GM19452 (cell line): ENCODE measurements around the gene SEC63.
"Not testable (repeated sequence)": the region's sequence is repeated elsewhere in the genome, so short reads cannot be mapped to it uniquely, and the experiment has no call there.

ENCODE experiments used
- ATAC-seq: cut with Tn5 transposase; IDR thresholded peaks from one replicate; pipeline ENCODE4 v1.9.1; 2021; ENCODE audit not compliant: unreplicated experiment

Gene SEC63

DNA sequence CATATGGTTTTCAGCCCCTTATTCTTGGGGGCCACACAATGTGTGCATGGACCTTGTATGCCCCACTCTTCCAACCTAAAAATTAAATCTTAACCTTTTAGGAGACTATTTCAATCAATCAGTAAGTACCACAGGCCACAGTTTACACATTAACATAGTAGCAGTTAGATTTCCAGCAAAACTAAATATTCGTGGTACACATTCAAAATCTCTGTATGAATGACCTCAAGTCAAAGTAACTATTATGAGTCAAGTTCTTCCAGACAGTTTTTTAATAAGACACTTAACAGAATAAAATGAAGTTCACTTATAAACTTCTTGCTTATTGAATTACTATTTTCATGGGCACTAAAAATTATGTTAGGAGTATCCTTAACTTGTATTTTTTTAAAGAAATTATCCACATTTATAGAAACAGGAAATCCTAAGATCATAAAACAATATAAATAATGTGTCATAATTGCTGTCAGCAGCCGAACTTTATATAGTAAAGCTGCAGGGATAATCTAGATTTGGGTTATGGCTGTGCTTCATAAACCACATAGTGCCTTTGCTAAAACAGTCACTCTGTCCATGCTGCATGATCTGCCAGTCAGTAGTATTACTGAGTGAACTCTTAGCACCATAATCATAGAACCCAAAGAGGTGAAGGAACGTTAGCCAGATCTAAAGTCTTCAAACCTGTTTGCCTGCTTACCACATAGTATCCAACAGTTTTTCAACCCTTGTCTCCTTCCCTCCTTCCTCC lies 21.7 kb downstream of the SEC63 start:
- ATAC-seq = no peak

DNA sequence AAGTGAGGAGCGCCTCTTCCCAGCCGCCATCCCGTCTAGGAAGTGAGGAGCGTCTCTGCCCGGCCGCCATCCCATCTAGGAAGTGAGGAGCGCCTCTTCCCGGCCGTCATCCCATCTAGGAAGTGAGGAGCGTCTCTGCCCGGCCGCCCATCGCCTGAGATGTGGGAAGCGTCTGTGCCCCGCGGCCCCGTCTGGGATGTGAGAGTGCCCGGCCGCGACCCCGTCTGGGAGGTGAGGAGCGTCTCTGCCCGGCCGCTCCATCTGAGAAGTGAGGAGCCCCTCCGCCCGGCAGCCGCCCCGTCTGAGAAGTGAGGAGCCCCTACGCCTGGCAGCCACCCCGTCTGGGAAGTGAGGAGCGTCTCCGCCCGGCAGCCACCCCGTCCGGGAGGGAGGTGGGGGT lies 23.8 kb downstream of the SEC63 start:
- ATAC-seq = not testable (repeated sequence)

DNA sequence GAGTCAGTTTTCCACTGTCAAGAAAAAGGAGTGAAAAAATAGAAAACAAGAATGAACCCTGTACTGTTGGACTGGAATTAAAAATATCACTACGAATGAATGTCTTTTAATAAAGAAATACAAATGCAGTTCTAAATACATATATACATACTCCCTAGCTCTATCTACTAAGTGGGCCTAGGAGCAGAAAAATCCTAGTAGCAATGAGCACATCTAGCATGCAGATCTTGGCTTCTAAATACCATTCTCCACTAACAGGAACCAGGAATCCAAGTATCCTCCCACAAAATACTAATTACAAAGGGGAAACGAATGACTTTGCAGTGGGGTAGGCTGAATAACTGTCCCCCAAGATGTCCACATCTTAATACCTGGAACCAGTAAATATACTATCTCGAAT lies 25.4 kb downstream of the SEC63 start:
- no peak for ATAC-seq

DNA sequence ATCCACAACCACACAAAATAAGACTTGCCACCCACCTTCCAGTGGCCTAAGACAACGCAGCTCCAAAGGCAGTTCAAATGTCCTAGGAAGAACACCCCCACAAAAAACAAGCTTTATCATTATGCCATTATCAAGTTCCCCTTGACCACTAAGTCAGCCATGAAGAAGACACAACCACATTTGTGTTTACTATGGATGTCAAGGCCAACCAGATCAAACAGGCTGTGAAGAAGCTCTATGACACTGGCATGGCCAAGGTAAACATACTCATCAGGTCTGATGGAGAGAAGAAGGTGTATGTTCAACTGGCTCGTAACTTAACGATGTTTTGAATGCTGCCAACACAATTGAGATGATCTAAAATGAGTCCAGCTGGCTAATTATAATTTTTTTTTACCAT lies 26.1 kb downstream of the SEC63 start:
- ATAC-seq = no peak

DNA sequence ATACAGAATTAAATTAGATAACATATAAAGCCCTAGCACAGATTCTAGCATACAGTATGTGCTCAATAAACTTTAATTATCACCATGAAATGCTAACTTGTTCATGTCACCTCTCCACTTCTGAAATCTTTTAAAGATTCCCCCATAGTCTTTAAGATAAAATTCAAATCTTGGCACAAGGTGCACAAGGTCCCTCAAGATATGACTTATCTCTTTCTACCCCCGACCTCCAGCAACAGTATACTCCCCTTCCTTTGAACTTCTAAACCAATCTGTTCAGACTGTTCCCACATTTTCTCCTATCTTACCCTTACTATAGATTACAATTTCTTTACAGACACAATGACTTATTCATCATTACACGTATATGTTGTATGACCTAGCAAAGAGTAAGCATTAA lies 29.0 kb downstream of the SEC63 start:
- no peak for ATAC-seq

DNA sequence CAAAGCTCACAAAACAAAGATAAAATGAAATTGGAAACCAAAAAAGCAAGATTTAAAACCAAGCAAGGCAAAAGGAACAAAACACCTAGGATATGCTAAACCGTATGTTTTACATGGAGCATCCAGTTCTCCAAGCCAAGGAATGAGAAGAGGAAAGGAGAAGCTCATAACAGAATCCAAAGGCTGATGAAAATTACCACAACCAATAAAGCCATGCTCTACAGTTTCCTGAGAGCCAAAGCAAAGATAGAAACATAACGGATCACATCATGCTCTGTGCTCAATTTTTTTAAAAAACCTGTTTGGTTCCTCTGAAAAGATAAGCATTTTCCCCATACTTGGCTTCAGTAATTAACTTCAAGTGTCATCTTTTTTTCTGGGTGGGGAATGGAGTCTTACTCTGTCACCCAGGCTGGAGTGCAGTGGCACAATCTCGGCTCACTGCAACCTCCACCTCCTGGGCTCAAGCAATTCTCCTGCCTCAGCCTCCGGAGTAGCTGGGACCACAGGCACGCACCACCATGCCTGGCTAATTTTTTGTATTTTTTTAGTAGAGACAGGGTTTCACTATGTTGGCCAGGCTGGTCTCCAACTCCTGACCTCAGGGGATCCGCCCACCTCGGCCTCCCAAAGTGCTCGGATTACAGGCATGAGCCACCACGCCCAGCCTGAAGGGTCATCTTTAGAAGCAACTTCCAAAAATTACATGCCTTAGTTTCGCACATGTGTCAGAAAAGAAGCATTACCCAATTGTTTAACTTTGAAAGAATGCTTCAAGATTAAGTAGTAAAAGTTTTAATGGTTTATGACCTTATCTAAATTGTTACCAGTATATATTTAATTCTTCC lies 31.1 kb downstream of the SEC63 start:
- ATAC-seq = not testable (repeated sequence)

DNA sequence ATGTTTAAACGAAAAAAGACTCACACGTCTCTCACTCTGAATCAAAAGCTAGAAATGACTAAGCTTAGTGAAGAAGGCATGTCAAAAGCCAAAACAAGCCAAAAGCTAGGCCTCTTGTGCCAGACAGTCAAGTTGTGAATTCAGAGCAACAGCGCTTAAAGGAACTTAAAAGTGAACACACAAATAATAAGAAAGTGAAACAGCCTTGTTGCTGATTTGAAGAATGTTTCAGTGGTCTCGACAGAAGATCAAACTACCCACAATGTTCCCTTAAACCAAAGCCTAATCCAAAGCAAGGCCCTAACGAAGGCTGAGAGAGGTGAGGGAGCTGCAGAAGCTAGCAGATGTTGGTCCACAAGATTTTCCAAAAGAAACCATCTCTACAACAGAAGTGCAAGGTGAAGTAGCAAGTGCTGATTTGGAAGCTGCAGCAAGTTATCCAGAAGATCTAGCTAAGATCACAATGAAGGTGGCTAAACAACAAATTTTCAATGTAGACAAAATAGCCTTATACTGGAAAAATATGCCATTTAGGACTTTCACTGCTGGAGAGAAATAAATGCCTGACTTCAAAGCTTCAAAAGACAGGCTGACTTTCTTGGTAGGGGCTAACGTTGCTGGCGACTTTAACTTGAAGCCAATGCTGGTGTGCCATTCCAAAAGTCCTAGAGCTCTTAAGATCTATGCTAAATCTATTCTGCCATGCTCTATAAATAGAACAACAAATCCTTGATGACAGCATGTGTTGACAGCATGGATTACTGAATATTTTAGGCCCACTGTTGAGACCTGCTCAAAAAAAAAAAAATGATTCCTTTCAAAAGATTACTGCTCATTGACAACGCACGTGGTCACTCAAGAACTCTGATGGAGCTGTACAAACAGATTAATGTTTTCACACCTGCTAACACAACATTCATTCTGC lies 40.3 kb downstream of the SEC63 start:
- ATAC-seq = no peak

DNA sequence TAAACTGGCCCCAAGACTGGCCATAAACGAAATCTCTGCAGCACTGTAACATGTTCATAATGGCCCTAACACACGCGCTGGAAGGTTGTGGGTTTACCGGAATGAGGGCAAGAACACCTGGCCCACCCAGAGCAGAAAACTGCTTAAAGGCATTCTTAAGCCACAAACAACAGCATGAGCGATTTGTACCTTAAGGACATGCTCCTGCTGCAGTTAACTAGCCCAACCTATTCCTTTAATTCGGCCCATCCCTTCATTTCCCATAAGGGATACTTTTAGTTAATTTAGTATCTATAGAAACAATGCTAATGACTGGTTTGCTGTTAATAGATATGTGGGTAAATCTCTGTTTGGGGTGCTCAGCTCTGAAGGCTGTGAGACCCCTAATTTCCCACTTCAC lies 41.0 kb downstream of the SEC63 start:
- not testable (repeated sequence) for ATAC-seq

DNA sequence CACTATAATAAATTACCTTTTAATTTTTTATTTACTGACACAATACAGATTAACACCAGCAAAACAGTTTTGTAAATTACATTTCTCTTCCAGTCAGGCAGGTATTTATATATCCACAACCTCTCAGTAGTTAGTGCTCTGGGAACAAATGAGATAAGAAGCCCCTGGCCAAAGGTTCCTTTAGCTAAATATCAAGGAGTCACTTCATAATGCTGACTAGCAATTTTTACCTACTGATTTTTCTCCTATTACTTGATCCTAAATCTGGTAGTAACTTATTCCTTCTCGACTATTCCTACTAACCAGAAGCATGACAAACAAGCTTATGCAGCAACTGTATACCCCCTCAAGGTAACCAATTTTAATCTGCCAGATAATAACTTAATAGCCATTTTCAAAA lies 46.3 kb downstream of the SEC63 start:
- ATAC-seq = no peak

DNA sequence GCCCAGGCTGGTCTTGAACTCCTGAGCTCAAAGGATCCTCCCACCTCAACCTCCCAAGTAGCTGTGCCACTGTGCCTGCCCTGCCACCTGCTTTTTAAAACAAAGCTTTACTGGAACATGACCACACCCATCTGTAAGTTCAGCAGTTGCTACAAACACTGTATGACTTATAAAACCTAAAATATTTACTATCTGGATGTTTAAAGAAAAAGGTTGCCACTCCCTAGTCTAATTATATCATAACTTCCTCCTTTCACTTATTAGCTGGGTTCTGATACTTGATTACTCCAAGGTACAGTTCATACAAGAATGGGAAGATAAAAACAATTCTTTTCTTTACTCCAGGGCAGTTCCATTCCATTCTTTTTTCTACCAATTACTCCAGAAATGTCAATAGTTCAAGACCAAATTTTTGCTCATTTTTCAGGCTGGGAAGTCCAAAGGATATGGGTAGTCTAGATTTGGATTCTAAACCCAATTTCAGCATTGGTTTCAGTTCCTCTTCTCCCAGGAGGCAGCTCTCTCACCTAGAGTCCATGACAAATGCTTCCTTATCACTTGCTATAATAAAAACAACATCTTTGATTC lies 63.1 kb downstream of the SEC63 start:
- no peak for ATAC-seq

DNA sequence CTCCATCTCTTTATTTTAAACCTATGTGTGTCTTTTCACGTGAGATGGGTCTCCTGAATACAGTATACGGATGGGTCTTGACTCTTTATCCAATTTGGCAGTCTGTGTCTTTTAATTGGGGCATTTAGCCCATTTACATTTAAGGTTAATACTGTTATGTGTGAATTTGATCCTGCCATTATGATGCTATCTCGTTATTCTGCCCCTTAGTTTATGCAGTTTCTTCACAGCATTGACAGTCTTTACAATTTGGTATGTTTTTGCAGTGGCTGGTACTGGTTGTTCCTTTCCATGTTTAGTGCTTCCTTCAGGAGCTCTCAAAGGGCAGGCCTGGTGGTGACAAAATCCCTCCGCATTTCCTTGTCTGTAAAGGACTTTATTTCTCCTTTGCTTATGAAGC lies 67.6 kb downstream of the SEC63 start:
- ATAC-seq = not testable (repeated sequence)

DNA sequence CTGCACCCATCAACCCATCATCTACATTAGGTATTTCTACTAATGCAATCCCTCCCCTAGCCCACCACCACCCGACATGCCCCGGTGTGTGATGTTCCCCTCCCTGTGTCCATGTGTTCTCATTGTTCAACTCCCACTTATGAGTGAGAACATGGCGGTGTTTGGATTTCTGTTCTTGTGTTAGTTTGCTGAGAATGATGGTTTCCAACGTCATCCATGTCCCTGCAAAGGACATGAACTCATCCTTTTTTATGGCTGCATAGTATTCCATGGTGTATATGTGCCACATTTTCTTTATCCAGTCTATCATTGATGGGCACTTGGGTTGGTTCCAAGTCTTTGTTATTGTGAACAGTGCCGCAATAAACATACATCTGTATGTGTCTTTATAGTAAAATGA lies 72.1 kb downstream of the SEC63 start:
- ATAC-seq = not testable (repeated sequence)

DNA sequence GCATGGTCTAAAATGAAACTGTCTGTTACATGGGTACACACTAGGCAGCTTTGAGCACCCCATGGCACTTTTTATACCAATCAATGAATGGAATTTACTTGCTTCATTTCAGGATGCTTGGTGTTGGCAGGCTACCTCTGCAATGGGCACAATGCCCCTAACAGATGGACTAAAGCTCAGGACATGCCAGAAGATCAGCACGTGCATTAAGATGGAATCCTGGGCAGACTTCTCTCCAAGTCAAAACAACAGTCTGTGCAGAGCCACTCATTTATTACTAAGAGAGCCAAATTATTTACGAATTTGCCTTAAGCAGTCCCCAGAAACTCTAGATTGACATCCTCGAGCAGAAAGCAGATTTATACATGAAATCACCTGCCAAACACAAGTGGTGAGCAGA lies 78.1 kb downstream of the SEC63 start:
- ATAC-seq = no peak

DNA sequence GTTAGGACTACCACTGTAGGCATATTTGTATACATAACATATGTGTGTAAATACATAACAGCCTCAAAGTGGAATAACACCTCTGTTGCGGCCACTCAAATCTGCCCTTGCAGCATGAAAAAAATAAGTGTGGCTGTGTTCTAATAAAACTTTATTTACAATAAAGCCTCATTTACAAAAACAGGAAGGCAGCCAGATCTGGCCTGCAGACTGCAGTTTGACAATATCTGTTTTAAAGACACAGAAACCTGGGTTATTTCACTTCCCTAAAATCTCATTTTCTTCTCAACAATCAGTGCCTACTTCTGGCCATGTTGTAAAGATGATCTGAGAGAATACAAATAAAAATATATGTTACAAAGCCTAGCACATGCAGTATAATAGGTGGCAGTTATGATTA lies 80.0 kb downstream of the SEC63 start:
- no peak for ATAC-seq

DNA sequence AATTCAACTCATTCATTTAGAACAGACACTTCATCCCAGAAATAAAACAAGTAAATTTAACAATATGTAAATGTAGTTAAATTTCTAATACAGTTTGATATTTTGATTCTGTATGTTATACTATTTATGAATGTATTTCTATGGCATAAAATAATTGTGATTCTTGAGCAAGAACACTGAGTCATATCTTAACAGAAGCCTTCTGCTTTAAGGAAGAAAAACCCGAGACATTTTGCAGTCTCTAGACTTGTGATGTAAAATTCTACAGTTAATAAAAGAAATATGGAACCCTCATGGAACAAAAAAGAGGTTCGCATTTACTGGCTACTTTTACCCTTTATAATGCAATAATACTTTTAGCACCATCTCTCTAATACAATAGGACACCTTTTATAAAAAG lies 86.0 kb downstream of the SEC63 start:
- no peak for ATAC-seq

DNA sequence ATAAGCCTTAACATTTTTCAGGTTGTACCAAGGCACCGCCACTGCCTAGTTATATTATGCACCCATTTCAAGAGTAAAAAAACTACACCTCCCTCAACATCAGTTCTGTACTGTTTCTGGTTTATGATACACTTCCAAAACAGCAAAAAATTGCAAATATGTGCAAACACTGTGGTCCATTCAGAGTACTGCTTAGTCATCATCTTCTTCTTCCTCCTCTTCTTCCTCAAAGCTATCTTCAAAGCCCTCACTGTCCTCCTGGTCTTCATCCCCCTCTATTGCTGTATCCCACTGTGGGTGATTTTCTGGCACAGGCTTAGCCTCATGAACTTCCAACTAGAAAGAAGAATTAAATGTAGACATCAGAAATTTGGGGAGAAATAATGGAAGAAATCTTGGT lies 86.5 kb downstream of the SEC63 start:
- not testable (repeated sequence) for ATAC-seq

DNA sequence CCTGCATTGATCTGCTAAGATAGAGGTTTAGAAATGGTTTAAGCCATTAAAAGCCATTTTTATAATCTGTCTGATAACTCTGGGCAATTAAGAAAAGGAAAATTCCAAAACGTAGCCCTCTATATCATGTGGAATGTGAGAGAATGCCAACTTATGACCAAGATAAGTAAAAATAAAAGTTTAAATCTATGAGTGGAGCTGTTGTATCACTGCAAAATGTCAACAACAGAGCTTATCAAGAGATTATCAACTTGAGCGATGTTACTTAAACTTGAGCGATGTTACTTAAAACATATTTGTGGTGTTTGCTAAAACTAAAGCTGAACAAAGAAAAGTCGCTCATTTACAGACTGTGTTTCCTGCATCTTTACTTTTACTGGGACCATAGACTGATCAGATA lies 87.0 kb downstream of the SEC63 start:
- no peak for ATAC-seq

DNA sequence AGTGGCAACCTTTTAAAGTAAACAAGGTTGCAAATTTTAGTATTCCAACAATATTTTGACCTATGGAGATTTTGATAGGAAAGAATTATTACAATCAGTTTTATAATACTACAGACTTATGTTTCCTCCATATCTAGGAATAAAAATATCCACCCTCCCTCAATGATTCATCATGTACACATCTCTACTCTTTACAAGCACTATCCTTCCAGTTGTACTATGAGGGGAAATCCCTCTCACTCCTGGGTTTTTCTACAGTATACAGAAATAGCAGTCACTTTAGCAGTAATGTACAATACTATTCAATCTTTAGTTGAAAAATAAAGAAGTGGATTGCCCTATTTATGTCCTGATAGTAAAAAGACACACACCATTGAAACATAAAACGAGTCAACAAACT lies 87.6 kb downstream of the SEC63 start:
- no peak for ATAC-seq

DNA sequence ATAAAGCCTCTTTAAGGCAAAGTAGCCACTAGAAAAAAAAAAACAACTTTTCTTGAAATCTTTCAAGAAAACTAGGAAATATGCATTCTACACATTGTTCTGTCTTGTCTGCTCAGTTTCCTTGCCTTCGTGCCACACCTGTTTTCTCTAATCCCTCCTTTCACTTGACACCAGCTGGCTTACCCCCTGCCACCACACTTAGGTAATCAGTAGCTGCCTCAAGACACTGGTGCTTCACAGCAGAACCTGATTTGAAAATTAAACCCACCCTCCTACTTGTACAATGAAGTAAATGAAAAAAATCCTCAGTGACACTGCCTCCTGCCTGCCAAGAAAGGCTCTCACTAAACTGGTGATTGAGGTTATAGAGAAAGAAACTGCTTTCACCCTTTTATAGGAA lies 88.1 kb downstream of the SEC63 start:
- ATAC-seq = no peak

DNA sequence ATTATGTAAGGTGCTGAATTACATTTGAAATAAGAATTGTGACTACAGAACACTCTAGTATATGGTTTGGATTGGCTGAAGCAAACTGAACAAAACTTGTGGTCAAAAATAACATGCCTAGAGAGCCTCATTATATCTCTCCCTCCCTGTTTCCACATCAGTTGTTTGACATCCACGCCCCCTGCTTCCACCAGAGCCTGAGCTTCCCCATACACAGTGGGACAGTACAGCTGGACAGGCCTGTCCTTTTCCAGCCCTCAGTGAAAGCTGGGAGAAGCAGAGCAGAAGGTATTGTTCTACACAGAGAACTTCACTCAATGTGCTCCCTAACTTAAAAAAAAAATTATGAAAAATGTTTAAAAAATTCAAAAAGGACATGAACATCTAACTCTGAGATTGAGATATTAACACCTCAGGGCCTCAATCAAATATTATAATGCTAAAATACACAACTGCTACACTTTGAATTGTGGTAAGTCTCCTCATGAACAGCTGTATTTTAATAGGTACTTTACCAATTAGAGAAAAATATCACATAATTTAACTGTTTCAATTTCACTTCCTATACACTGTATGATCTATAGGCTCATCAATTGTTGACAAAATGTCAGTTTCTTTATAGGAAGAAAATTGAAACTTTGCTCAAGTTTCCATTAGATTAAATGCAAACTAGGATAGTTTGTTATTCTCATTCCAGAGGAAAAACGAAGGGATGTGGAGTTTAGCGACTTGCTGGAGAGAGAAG lies 89.0 kb downstream of the SEC63 start:
- ATAC-seq = no peak
